Spleen (tissue), 11 donors: ENCODE results near the gene C15orf62. TPM values are rescaled to one million over a fixed set of nuclear protein-coding genes. Genes with fewer than 3 reads are reported as not detected.

ENCODE experiments used
- DNase-seq: peaks from one replicate; pipeline ENCODE4 v3.0.0-alpha.2; 2020
- H3K27ac ChIP-seq, 8 donors: fragments of 200-600 bp; sonication (generic) in 7 of 8; 1 replicate in 4 of 8; 2 replicates in 4 of 8; pipeline versions ENCODE4 v1.5.0 to v1.8.0; 2016 to 2021; ENCODE audit warnings: inconsistent platforms in 4 of 8, mild to moderate bottlenecking in 4 of 8, moderate library complexity in 1 of 8
- H3K27me3 ChIP-seq, 7 donors: fragments of 200-600 bp; sonication (generic) in 6 of 7; replicated peaks in 1 of 7; 1 replicate in 4 of 7; 2 replicates in 3 of 7; pipeline versions ENCODE4 v1.5.0 to v1.8.0; 2016 to 2021; ENCODE audit warnings: inconsistent platforms in 3 of 7, mild to moderate bottlenecking in 1 of 7
- H3K36me3 ChIP-seq, 6 donors: fragments of 200-600 bp; sonication (generic) in 5 of 6; 1 replicate in 4 of 6; 2 replicates in 2 of 6; pipeline versions ENCODE4 v1.5.0 to v1.8.0; 2016 to 2021; ENCODE audit warnings: inconsistent platforms in 2 of 6
- H3K4me1 ChIP-seq, 6 donors: fragments of 200-600 bp; sonication (generic) in 5 of 6; 1 replicate in 3 of 6; 2 replicates in 3 of 6; pipeline versions ENCODE4 v1.5.0 to v1.8.0; 2016 to 2021; ENCODE audit warnings: inconsistent platforms in 3 of 6
- H3K4me3 ChIP-seq, 8 donors: fragments of 200-600 bp; sonication (generic) in 7 of 8; 1 replicate in 4 of 8; 2 replicates in 4 of 8; pipeline versions ENCODE4 v1.5.0 to v1.8.0; 2016 to 2021; ENCODE audit warnings: inconsistent platforms in 4 of 8, mild to moderate bottlenecking in 4 of 8, moderate library complexity in 2 of 8
- H3K9me3 ChIP-seq, 8 donors: fragments of 200-600 bp; sonication (generic) in 7 of 8; 1 replicate in 4 of 8; 2 replicates in 4 of 8; pipeline versions ENCODE4 v1.5.0 to v1.8.0; 2016 to 2021; ENCODE audit warnings: inconsistent platforms in 4 of 8
- CTCF ChIP-seq, 11 experiments: fragments of 200-600 bp in 7 of 11; fragments of 450-650 bp in 4 of 11; sonication (generic) in 4 of 11; IDR thresholded peaks in 8 of 11; conservative IDR thresholded peaks in 3 of 11; 1 replicate in 7 of 11; 2 replicates in 4 of 11; pipeline versions ENCODE4 v1.4.0 to v1.8.0; 2016 to 2021; ENCODE audit warnings: antibody characterized with exemption in 11 of 11, inconsistent platforms in 4 of 11, mild to moderate bottlenecking in 1 of 11
- POLR2A ChIP-seq, 3 donors: fragments of 450-650 bp; IDR thresholded peaks; one replicate each; pipeline ENCODE4 v1.5.1; 2017; ENCODE audit warnings: antibody characterized with exemption in 3 of 3, mild to moderate bottlenecking in 1 of 3
- POLR2AphosphoS5 ChIP-seq, 3 donors: sonication (generic); formaldehyde crosslinking; IDR thresholded peaks; one replicate each; pipeline ENCODE4 v1.5.1; 2017; ENCODE audit warnings: antibody characterized with exemption in 3 of 3
- WGBS, 5 donors: extraction: QIAGEN DNeasy Blood & Tissue Kit in 3 of 5; methylation state at CpG; one replicate each; pipeline versions ENCODE4 v1.1.5 to v1.1.7; 2013 to 2018; 5-methylcytosine and 5-hydroxymethylcytosine counted together
- intact Hi-C: fragments of 100-400 bp; cut with DNase I; formaldehyde crosslinking; loops from one replicate; pipeline ENCODE4 v1.15.0; 2023; ENCODE audit warnings: low total_unique reads
- polyA plus RNA-seq, 3 donors: library from polyadenylated mRNA; stranded (reverse); fragments of 200-250 nt; gene quantifications; one replicate each; pipeline ENCODE4 v1.2.1, GENCODE V29; 2013
- total RNA-seq, 7 donors: library from RNA; depleted of rRNA in 3 of 7; stranded (reverse); fragments of >200 nt in 3 of 7; fragmentation: NEBNext Ultra II Directional in 4 of 7; extraction: Animal tissue kit (Norgen Biotek cat#: 25700) in 4 of 7; gene quantifications; one replicate each; pipeline versions ENCODE4 v1.1.0 to v1.2.1, GENCODE V29; 2016 to 2021
- donor health status: healthy with polysubstance abuse.
- donor health status: DM: no; HTN: no; CAD: no; lungs with moderate emphysema.
- donor health status: DM: no; HTN: no; CAD: no.
- donor health status: Bipolar disorder and iron deficiency.
- donor health status: healthy.
- donor health status: DM: no; HTN: no; CAD: no.
- donor health status: DM: yes; HTN: yes; CAD: no.

C15orf62 gene
- total and polyA plus RNA-seq, 10 donors = 0.20 to 0.66 (median 0.38) TPM; not detected in 1

- Histone ChIP-seq H3K36me3 (peaks cover 0 to 24% (median 8%) of the 10 kb centered on the region in 6 donors), H3K9me3 (no peaks in the 10 kb centered on the region), H3K4me3 (peak within 1 kb of the TSS; percentile 59 to 95 (median 72)), H3K27me3 (no peaks in the 10 kb centered on the region), H3K27ac (peak within 1 kb of the TSS; percentile 52 to 88 (median 72)), H3K4me1 (peaks cover 13 to 65% (median 47%) of the 10 kb centered on the region in 6 donors)
- WGBS, 5 donors = 0 to 1% (median 1%) methylated on average over 24 to 75 of the region's 75 CpGs
- intact Hi-C loops = no loop called here
- DNase-seq = peak; percentile 93
- peak in 8 of 11 experiments; percentile 22 to 71 (median 52) for TF ChIP-seq CTCF (IDR thresholded peaks at IDR 0.05 in 8 of 11, conservative IDR thresholded peaks at IDR 0.05 in 3 of 11)
- peak; percentile 82 to 87 (median 84) for TF ChIP-seq POLR2AphosphoS5 (IDR thresholded peaks at IDR 0.05)
- TF ChIP-seq POLR2A (IDR thresholded peaks at IDR 0.05) = no peak
Observed at GRCh38 chr15:40763801-40764628, 5.8 kb upstream of the C15orf62 start, which contains the start of gene GCHFR. Gene GCHFR, plus strand, starts transcription at chr15:40764068. Its CDS starts 113 bp downstream, at chr15:40764181.

GRCh38 chr15:40764629-40765103 lies 5.1 kb upstream of the C15orf62 start:
- no peak for DNase-seq
- WGBS, 5 donors = 28 to 38% (median 36%) methylated on average over 8 of the region's 8 CpGs
- Histone ChIP-seq H3K4me1 (peaks cover 16 to 72% (median 54%) of the 10 kb centered on the region in 6 donors), H3K36me3 (peaks cover 0 to 28% (median 8%) of the 10 kb centered on the region in 6 donors), H3K9me3 (no peaks in the 10 kb centered on the region), H3K27ac (peak overlapping the region; percentile 52 to 88 (median 72)), H3K4me3 (peak overlapping the region; percentile 59 to 95 (median 72)), H3K27me3 (no peaks in the 10 kb centered on the region)
- intact Hi-C loops = no loop called here
- TF ChIP-seq CTCF (IDR thresholded peaks at IDR 0.05 in 8 of 11, conservative IDR thresholded peaks at IDR 0.05 in 3 of 11) (no peak), POLR2AphosphoS5 (IDR thresholded peaks at IDR 0.05) (no peak), POLR2A (IDR thresholded peaks at IDR 0.05) (no peak)

GRCh38 chr15:40766194-40766815 lies 3.5 kb upstream of the C15orf62 start:
- DNase-seq = no peak
- H3K36me3 ChIP-seq = peaks cover 0 to 44% (median 10%) of the 10 kb centered on the region in 6 donors
- no peaks in the 10 kb centered on the region for H3K9me3 ChIP-seq
- peaks cover 16 to 85% (median 66%) of the 10 kb centered on the region in 6 donors for H3K4me1 ChIP-seq
- no peak for TF ChIP-seq POLR2A (IDR thresholded peaks at IDR 0.05)
- TF ChIP-seq CTCF (IDR thresholded peaks at IDR 0.05 in 8 of 11, conservative IDR thresholded peaks at IDR 0.05 in 3 of 11) = no peak
- TF ChIP-seq POLR2AphosphoS5 (IDR thresholded peaks at IDR 0.05) = no peak
- H3K4me3 ChIP-seq = no peak overlapping the region
- intact Hi-C loops = no loop called here
- H3K27ac ChIP-seq = peak overlapping the region in 2 of 8 donors; percentile 83 to 88
- 76 to 90% (median 86%) methylated on average over 6 to 7 of the region's 7 CpGs for WGBS, 5 donors
- no peaks in the 10 kb centered on the region for H3K27me3 ChIP-seq
